CD1c-positive myeloid dendritic cell (primary cell): ENCODE results near the gene ZBTB21.
A peak's percentile ranks its signal among the peaks of the same experiment; 100 is the strongest.
"Not testable (repeated sequence)": the region's sequence is repeated elsewhere in the genome, so short reads cannot be mapped to it uniquely, and the experiment has no call there.

Source experiments
- DNase-seq: peaks from one replicate; pipeline ENCODE4 v3.0.0-alpha.2; 2016; ENCODE audit errors: extremely low spot score

ZBTB21 gene

DNA sequence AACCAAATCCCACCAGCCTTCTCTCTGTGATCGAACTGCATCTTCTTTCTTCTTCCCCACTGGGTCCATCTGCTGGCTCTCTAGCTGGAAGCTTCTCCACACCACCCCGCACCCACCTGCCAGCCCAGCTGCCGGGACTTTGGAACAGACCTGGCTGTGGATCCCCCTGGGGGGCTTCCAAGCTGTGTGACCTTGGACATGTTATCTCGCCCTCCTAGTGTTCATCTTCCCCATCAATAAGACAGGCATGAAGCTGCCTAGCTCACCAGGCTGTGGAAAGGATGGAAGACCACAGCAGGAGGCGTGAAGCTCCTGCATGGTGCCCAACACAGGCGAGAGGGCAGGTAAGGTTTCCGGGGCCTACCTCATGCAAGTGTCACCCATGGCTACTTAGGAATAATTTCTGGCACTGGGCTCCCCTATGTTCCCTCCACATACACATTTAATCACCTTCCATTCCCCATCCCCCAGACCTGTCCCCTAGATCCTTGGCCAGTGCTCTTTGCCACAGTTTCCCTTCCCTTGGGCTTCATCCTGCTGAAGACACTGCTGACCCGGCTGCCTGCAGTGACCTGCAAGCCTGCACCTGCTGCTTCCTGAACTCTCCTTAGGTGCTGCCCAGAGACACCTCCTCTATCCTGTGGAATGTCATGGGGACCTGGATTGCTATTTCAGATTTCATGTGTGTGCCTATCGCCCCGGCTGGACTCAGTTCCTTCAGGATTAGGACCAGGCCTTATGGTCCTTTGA lies 43.1 kb downstream of the ZBTB21 start:
- DNase-seq: no peak

GRCh38 chr21:41966041-41966833 lies 43.9 kb downstream of the ZBTB21 start:
- no peak for DNase-seq

GRCh38 chr21:41965461-41966013 lies 44.6 kb downstream of the ZBTB21 start:
- no peak for DNase-seq

DNA sequence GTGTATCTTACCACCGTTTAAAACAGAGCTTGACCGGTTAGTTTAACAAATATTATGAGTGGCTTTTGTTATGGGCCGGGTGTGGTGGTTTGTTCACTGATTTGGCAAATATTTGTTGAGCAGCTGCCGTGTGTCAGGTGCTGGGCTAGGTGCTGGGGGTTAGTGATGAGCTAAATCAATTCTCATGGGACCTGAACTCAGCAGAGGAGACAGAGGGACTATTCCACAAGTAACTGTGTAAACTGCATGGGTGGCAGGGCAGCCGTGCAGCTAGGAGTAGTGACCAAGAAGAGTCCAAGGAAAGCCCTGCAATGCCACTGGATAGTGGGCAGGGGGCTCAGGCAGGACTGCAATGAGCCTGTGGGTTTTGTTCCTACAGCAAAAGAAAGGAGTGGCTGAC lies 45.1 kb downstream of the ZBTB21 start:
- no peak for DNase-seq

DNA sequence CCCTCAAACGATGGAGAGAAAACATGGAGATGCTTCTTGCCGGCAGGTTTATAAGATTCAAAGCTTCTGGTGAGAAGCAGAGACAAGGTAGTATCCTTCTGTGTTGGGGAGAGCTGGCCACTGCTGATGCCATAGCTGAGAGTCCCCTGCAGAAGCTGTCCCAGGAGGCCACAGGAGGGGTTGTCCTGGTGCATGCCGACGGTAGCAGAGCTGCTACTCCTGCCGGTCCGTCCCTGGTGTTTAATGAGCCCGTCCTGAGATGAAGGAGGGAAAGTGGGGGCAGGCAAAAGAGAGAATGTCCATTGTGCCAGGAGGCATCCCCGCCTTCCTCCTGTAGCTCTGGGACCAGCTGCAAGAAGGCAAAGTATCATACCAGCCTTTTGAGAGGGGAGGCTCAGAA lies 46.0 kb downstream of the ZBTB21 start:
- no peak for DNase-seq

- DNase-seq: no peak
Observed at GRCh38 chr21:41962425-41962966, 47.7 kb downstream of the ZBTB21 start.

DNA sequence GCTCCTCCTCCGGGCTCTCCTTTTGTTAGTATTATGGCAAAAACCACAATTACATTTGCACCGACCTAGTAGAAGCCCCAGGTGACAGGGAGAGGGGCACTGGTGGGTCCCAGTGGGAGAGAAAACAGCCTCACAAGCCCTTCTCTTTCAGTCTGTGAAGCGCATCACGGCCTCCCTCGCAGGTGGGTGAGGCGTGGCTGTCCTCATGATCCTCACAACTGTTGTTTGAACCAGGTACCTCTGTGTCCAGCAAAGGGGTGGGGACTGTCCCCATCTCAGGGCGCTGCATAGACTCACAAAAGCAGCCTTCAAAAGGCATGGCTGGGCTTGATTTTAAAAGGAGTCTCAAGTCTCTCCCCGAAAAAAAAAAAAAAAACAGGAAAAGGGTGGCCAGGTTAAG lies 48.4 kb downstream of the ZBTB21 start:
- DNase-seq: no peak

GRCh38 chr21:41961282-41961701 lies 48.9 kb downstream of the ZBTB21 start:
- DNase-seq: no peak

- DNase-seq: no peak
Observed at GRCh38 chr21:41960386-41960785, 49.8 kb downstream of the ZBTB21 start.

GRCh38 chr21:41959697-41960096 lies 50.5 kb downstream of the ZBTB21 start:
- DNase-seq: not testable (repeated sequence)

DNA sequence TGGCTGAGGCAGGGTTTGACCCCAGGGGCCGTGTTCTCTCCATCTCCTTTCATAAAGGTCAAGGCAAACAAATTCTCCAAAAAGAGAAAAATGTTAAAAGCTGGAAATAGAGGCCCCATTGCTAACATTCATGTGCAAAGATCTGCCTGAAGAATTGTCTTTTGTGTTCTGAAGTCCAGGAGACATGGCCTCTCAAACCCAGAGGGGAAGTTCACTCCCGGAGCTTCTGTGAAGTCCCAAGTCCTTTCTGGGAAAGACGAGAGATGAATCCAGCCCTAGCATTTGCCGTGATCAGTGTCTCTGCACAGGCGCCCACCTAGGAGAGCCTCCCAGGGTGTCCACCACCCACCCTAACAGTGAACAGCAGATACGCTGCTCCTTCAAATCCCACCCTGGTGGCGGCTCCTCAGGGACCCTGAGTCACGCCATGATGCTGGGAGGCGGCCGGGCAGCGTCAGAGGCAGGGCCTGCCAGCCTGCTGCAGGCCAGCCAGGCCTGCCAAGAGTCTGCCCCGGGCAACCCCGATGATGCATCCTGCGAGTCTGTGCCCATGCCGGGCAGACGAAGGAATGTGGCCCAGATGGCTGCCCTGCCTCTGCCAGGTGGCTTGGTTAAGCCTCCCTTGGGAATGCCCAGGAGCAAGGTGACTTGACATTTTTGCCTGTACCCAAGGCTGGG lies 51.1 kb downstream of the ZBTB21 start:
- no peak for DNase-seq

DNA sequence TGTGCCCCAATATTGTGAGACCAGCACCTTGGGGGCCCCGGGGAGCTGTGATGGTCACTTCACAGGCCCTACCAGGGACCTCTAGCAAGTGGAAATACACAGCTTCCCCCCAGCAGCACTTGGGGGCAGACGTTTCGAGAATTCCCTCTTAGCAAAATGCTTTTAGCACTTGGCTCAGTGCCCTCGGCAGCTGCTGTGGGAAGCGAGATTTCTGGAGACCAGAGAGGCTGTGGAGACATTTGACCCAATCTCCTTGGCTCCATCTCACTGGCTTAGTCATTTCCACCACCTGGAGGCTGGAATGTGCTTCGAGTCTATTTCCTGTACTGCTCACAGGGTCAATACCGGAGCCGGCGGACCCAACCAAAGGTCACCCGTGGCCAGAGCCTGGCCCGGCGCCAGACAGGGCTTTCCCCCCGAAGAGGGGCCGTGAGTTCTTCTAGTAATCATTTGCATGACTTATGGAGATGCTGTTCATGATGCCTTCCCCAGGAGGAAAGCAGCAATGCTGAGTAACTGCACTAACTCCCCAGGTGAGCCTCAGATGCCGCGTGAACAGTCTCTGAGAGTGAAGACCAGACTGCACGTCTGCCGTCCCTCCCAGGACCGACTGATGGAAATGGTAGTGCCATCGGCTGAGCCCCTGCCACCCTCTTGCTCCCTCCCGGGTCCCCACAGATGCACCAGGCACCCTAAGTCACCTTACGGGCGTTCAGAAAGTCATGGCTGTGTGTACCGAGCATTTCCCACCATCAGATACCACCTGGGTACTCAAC lies 52.0 kb downstream of the ZBTB21 start:
- no peak for DNase-seq

DNA sequence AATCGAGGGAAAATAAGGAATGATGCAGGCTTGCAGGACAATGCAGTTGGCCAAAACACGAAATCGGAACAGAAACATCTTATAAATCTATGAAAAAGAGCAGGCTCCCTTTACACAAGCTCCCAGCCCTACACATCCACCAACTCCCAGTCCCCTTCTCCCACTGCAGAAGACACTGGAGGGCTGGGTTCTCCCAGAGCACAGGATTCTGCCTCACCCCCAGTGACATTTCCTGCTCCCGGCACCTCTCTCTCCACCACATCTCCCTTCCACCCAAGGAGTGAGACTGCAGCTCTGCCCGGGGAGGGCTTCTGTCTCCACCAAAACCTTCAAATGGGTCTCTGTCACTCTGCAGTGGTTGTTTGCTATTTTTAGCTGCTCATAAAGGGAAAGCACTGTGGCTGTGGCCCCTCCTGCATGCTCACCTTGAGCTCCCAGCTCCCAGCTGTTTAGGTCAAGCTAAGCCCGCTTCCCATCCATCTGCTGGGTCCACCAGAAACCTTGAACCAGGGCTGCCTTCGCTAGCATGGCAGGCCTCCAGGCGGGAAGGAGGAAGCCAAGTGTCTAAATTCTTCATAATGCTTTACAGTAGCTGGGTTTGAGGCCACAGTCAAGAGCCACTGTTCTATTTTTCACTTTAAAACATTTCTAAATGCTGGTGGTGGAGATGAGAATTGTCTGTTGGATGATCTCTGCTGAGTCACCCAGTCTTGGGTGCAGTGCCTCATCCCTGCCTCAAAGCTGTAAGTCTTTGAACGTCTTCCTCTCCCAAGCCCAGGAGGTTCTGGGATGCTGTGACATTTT lies 53.0 kb downstream of the ZBTB21 start:
- DNase-seq: no peak

DNA sequence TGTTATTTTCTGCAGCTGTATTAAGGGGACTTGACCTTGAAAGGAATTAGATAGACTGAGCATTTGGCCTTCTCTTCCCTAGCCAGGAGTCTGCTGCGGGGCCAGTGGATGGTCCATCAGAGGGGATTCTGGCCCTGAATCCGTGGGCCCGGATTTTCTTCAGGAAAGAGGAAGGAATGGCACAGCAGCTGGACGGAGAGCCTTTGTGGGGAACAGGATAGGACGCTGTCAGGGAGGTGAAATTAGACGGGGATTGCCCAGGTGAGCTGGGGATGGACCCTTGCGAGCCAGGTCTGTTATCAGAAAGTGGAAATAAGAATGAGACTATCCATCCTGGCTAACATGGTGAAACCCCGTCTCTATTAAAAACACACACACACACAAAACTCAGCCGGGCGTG lies 54.6 kb downstream of the ZBTB21 start:
- DNase-seq: no peak

DNA sequence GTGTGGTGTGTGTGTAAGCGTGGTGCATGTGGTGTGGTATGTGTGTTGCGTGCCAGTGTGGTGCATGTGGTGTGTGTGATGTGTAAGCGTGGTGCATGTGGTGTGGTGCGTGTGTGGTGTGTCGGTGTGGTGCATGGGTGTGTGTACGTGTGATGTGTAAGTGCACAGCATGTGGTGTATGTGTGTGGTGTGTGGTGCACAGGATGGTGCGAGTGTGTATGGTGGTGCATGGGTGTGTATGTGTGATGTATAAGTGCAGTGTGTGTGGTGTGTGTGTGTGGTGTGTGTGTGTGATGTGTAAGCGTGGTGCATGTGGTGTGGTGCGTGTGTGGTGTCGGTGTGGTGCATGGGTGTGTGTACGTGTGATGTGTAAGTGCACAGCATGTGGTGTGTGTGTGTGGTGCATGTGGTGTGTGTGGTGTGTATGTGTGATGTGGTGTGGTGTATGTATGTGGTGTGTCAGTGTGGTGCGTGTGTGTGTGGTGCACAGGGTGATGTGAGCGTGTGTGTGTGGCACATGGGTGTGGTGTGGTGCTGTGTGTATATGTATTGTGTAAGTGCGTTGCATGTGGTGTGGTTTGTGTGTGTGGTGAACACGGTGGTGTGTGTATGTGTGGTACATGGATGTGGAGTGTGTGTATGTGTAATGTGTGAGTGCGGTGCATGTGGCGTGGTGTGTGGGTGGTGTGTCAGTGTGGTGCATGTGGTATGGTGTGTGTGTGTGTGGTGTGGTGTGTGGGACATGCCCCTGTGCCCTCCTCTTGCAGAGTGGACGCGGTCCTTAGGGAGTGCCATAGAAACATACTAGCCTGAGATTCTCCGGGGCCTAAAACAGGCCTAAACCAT lies 55.3 kb downstream of the ZBTB21 start:
- no peak for DNase-seq

DNA sequence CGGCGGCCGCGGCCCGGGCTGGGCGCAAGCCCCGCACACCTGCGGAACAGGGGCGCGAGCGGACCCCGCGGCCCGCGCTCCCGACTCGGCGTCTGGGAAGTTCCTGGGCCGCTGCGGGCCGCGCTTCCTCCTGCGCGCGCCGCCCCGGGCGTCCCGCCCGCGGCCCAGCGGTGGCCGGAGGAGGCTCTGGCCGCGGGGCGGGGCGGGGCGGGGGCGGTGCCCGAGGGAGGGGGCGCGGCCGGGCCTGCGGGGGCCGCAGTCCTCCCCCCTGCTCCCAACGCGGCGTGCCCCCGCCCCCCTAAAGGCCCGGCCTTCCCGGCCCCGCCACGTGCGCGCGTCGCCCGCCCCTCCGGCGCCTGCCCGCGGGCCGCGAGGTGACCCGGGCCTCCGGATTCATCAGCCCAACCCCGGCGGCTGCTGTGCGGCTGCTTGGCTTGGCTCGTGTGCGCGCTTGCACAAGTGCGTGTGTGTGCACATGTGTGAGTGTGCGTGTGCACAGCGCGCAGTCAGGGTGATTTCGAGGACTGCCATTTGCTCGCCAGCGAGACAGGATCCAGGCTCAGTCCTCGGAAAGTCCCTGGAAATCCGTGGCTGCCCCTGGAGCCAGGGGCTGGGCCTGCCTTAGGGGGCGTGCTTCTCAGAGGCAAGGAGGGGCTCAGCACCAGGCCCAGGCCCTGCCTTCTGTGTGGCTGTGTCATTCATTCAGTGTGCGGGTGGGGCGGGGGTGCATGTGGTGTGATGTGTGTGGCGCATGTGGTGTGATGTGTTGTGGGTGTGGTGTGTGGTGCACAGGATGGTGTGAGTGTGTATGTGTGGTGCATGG lies 56.1 kb downstream of the ZBTB21 start, which contains the start of gene C2CD2:
TSS of gene C2CD2 (minus strand) at position 188 of the 823 bp plus-strand sequence. CDS start 370 bp downstream, outside the sequence.
- peak; percentile 63 for DNase-seq

- no peak for DNase-seq
Observed at GRCh38 chr21:41953249-41953830, 56.8 kb downstream of the ZBTB21 start.
